KMS-11 (cell line): ENCODE results near the gene NINJ2.

ENCODE experiments used
- H2AFZ ChIP-seq: fragments of 200-600 bp; sonication (generic); 2 replicates; pipeline ENCODE4 v1.6.1; 2016; ENCODE audit warnings: antibody characterized with exemption, mixed run types, low read depth
- H3K27ac ChIP-seq: fragments of 200-600 bp; sonication (generic); 2 replicates; pipeline ENCODE4 v1.6.1; 2016; ENCODE audit warnings: mild to moderate bottlenecking, mixed run types
- H3K27me3 ChIP-seq: fragments of 200-600 bp; sonication (generic); 2 replicates; pipeline ENCODE4 v1.6.1; 2017; ENCODE audit warnings: mild to moderate bottlenecking, low read depth, mixed run types, moderate library complexity; ENCODE audit not compliant: insufficient read depth
- H3K36me3 ChIP-seq: fragments of 200-600 bp; sonication (generic); 2 replicates; pipeline ENCODE4 v1.6.1; 2017; ENCODE audit warnings: mild to moderate bottlenecking, mixed run types; ENCODE audit not compliant: insufficient read depth
- H3K4me1 ChIP-seq: fragments of 200-600 bp; sonication (generic); 2 replicates; pipeline ENCODE4 v1.6.1; 2016; ENCODE audit warnings: mild to moderate bottlenecking, low read depth, mixed run types; ENCODE audit not compliant: poor library complexity, severe bottlenecking
- H3K4me2 ChIP-seq: fragments of 200-600 bp; sonication (generic); 2 replicates; pipeline ENCODE4 v1.7.0; 2016; ENCODE audit warnings: mild to moderate bottlenecking, mixed run types
- H3K4me3 ChIP-seq: fragments of 200-600 bp; sonication (generic); IDR thresholded peaks from 2 replicates; pipeline ENCODE4 v1.6.1; 2017; ENCODE audit warnings: low read depth, low read length, mixed read lengths; ENCODE audit not compliant: insufficient read depth
- H3K79me2 ChIP-seq: fragments of 200-600 bp; sonication (generic); 2 replicates; pipeline ENCODE4 v1.6.1; 2016; ENCODE audit warnings: low read depth, mixed run types; ENCODE audit not compliant: insufficient read depth
- H3K9ac ChIP-seq: fragments of 200-600 bp; sonication (generic); 2 replicates; pipeline ENCODE4 v1.6.1; 2016; ENCODE audit warnings: mild to moderate bottlenecking, mixed run types
- H4K20me1 ChIP-seq: fragments of 200-600 bp; sonication (generic); 2 replicates; pipeline ENCODE4 v1.6.1; 2016; ENCODE audit warnings: mild to moderate bottlenecking, mixed run types; ENCODE audit not compliant: insufficient read depth
- CTCF ChIP-seq: fragments of 200-600 bp; sonication (generic); conservative IDR thresholded peaks from 2 replicates; pipeline ENCODE4 v1.6.1; 2017; ENCODE audit warnings: low read depth, mild to moderate bottlenecking, antibody characterized with exemption, low read length, moderate library complexity, mixed read lengths

The NINJ2 gene

GRCh38 chr12:561391-561705, 101.9 kb downstream of the NINJ2 start:
- H3K27me3 ChIP-seq = no peaks in the 10 kb centered on the region
- TF ChIP-seq CTCF = no peak
- no peak overlapping the region for H3K4me3 ChIP-seq
- no peak overlapping the region for H3K4me2 ChIP-seq
- no peak overlapping the region for H3K27ac ChIP-seq
- H3K79me2 ChIP-seq = no peaks in the 10 kb centered on the region
- no peaks in the 10 kb centered on the region for H4K20me1 ChIP-seq
- H3K4me1 ChIP-seq = no peaks in the 10 kb centered on the region
- no peaks in the 10 kb centered on the region for H3K36me3 ChIP-seq
- H3K9ac ChIP-seq = no peak overlapping the region
- H2AFZ ChIP-seq = no peak overlapping the region

GRCh38 chr12:560691-561390, 102.4 kb downstream of the NINJ2 start:
- Histone ChIP-seq H3K79me2 (no peaks in the 10 kb centered on the region), H3K4me1 (no peaks in the 10 kb centered on the region), H3K9ac (no peak overlapping the region), H3K27me3 (no peaks in the 10 kb centered on the region), H3K4me3 (no peak overlapping the region), H3K36me3 (no peaks in the 10 kb centered on the region), H3K27ac (no peak overlapping the region), H2AFZ (no peak overlapping the region), H3K4me2 (no peak overlapping the region), H4K20me1 (no peaks in the 10 kb centered on the region)
- no peak for TF ChIP-seq CTCF

GRCh38 chr12:559906-560455, 103.3 kb downstream of the NINJ2 start:
- H3K4me1 ChIP-seq = no peaks in the 10 kb centered on the region
- H3K27ac ChIP-seq = no peak overlapping the region
- no peaks in the 10 kb centered on the region for H3K79me2 ChIP-seq
- H3K36me3 ChIP-seq = no peaks in the 10 kb centered on the region
- H4K20me1 ChIP-seq = no peaks in the 10 kb centered on the region
- no peak overlapping the region for H3K4me3 ChIP-seq
- H3K27me3 ChIP-seq = no peaks in the 10 kb centered on the region
- no peak overlapping the region for H3K4me2 ChIP-seq
- no peak for TF ChIP-seq CTCF
- H2AFZ ChIP-seq = no peak overlapping the region
- H3K9ac ChIP-seq = no peak overlapping the region

GRCh38 chr12:559208-559905, 103.9 kb downstream of the NINJ2 start:
- Histone ChIP-seq H4K20me1 (no peaks in the 10 kb centered on the region), H2AFZ (no peak overlapping the region), H3K27me3 (no peaks in the 10 kb centered on the region), H3K9ac (no peak overlapping the region), H3K4me1 (no peaks in the 10 kb centered on the region), H3K79me2 (no peaks in the 10 kb centered on the region), H3K27ac (no peak overlapping the region), H3K4me3 (no peak overlapping the region), H3K36me3 (no peaks in the 10 kb centered on the region), H3K4me2 (no peak overlapping the region)
- no peak for TF ChIP-seq CTCF
